HEK293 (cell line): ENCODE measurements around the gene AKAP11.

ENCODE experiments used
- ZNF248 ChIP-seq: fragments of 450-650 bp; formaldehyde crosslinking; IDR thresholded peaks from 2 replicates; pipeline ENCODE4 v1.5.1; 2017; ENCODE audit warnings: missing biosample characterization, missing genetic modification characterization
- ZNF274 ChIP-seq, 2 experiments: fragments of 200-500 bp in 1 of 2; fragments of 450-650 bp in 1 of 2; sonication (Bioruptor generic) in 1 of 2; formaldehyde crosslinking in 1 of 2; IDR thresholded peaks; 2 replicates each; pipeline versions ENCODE4 v1.5.1 to v1.6.1; 2014 to 2016; ENCODE audit warnings: borderline replicate concordance in 1 of 2, inconsistent platforms in 1 of 2, low read length in 1 of 2, missing biosample characterization in 1 of 2, missing genetic modification characterization in 1 of 2
- ZNF521 ChIP-seq: fragments of 450-650 bp; formaldehyde crosslinking; IDR thresholded peaks from 2 replicates; pipeline ENCODE4 v1.5.1; 2017; ENCODE audit warnings: missing biosample characterization, mild to moderate bottlenecking, missing genetic modification characterization
- ZSCAN18 ChIP-seq: fragments of 450-650 bp; formaldehyde crosslinking; IDR thresholded peaks from 2 replicates; pipeline ENCODE4 v1.5.1; 2016; ENCODE audit warnings: missing biosample characterization, missing genetic modification characterization
- ZSCAN23 ChIP-seq: fragments of 450-650 bp; formaldehyde crosslinking; IDR thresholded peaks from 2 replicates; pipeline ENCODE4 v1.5.1; 2016; ENCODE audit warnings: missing biosample characterization, missing genetic modification characterization
- TF ChIP-seq, protein P1 (sequence below): fragments of 450-650 bp; formaldehyde crosslinking; IDR thresholded peaks from 2 replicates; pipeline ENCODE4 v1.5.1; 2016; ENCODE audit warnings: missing biosample characterization, missing genetic modification characterization
- TF ChIP-seq, protein P2 (sequence below): fragments of 450-650 bp; formaldehyde crosslinking; IDR thresholded peaks from 2 replicates; pipeline ENCODE4 v1.5.1; 2017; ENCODE audit warnings: missing biosample characterization, missing genetic modification characterization

- no peak for TF ChIP-seq ZNF521 (tag by site-specific recombination)
- TF ChIP-seq ZNF274 (IDR thresholded peaks at IDR 0.05; ENCODE audit: low read length): no peak
- TF ChIP-seq ZNF274 (tag by site-specific recombination; IDR thresholded peaks at IDR 0.05; ENCODE audit: borderline replicate concordance): no peak
- TF ChIP-seq ZNF248 (tag by site-specific recombination): no peak
- TF ChIP-seq, protein P1, sequence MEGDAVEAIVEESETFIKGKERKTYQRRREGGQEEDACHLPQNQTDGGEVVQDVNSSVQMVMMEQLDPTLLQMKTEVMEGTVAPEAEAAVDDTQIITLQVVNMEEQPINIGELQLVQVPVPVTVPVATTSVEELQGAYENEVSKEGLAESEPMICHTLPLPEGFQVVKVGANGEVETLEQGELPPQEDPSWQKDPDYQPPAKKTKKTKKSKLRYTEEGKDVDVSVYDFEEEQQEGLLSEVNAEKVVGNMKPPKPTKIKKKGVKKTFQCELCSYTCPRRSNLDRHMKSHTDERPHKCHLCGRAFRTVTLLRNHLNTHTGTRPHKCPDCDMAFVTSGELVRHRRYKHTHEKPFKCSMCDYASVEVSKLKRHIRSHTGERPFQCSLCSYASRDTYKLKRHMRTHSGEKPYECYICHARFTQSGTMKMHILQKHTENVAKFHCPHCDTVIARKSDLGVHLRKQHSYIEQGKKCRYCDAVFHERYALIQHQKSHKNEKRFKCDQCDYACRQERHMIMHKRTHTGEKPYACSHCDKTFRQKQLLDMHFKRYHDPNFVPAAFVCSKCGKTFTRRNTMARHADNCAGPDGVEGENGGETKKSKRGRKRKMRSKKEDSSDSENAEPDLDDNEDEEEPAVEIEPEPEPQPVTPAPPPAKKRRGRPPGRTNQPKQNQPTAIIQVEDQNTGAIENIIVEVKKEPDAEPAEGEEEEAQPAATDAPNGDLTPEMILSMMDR (tag by site-specific recombination): no peak
- TF ChIP-seq ZSCAN23: no peak
- TF ChIP-seq, protein P2, sequence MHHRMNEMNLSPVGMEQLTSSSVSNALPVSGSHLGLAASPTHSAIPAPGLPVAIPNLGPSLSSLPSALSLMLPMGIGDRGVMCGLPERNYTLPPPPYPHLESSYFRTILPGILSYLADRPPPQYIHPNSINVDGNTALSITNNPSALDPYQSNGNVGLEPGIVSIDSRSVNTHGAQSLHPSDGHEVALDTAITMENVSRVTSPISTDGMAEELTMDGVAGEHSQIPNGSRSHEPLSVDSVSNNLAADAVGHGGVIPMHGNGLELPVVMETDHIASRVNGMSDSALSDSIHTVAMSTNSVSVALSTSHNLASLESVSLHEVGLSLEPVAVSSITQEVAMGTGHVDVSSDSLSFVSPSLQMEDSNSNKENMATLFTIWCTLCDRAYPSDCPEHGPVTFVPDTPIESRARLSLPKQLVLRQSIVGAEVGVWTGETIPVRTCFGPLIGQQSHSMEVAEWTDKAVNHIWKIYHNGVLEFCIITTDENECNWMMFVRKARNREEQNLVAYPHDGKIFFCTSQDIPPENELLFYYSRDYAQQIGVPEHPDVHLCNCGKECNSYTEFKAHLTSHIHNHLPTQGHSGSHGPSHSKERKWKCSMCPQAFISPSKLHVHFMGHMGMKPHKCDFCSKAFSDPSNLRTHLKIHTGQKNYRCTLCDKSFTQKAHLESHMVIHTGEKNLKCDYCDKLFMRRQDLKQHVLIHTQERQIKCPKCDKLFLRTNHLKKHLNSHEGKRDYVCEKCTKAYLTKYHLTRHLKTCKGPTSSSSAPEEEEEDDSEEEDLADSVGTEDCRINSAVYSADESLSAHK: no peak
- no peak for TF ChIP-seq ZSCAN18 (tag by site-specific recombination)
Observed at GRCh38 chr13:42333613-42334328, 61.8 kb downstream of the AKAP11 start.
